Measurements from ENCODE around the gene CACNA2D3. TPM values are rescaled to one million over a fixed set of nuclear protein-coding genes. Genes with fewer than 3 reads are reported as not detected.

Gene CACNA2D3
- total RNA-seq, 1 donor, result 4.3 TPM

DNA sequence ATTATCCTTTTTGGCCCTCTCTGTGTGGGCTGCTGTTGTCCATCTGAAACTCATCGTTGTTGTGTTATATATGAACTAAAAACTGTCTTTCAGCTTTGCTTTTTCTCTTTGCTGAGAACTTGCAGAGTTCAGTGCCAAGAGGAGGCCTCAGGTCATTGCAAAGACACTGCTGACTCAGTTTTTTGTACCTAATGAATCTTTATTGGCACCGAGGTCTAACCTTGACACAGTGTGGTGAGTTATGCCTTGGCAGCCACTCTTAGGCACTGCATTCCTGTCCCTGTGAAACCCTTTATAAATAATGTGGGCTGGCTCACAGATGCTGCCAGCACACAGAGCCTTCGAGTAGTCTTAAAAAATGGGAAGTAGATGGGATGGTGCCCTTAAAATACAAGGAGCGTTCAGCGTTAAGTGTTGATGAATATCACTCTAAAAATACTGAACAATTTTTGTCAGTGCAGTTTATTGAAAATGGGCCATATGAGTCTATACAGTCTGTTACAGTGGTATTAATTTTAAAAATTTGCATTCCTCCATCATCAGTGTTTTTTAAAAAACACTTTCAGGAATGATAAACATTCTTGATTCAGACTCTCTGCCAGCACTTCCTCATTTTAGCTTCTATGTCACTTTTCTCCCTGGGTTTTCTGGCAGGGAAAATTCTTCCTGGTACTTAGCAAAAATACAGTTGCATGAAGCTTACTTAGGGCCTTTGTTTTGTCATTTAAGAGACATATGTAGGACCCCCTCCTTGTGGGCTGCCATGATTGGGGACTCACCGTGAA, 234.1 kb downstream of the CACNA2D3 start:
- no peak for DNase-seq (ENCODE audit: low read depth)
- H3K4me3 ChIP-seq (ENCODE audit: low read depth, low read length), result no peak overlapping the region
- TF ChIP-seq, protein P1, sequence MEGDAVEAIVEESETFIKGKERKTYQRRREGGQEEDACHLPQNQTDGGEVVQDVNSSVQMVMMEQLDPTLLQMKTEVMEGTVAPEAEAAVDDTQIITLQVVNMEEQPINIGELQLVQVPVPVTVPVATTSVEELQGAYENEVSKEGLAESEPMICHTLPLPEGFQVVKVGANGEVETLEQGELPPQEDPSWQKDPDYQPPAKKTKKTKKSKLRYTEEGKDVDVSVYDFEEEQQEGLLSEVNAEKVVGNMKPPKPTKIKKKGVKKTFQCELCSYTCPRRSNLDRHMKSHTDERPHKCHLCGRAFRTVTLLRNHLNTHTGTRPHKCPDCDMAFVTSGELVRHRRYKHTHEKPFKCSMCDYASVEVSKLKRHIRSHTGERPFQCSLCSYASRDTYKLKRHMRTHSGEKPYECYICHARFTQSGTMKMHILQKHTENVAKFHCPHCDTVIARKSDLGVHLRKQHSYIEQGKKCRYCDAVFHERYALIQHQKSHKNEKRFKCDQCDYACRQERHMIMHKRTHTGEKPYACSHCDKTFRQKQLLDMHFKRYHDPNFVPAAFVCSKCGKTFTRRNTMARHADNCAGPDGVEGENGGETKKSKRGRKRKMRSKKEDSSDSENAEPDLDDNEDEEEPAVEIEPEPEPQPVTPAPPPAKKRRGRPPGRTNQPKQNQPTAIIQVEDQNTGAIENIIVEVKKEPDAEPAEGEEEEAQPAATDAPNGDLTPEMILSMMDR (IDR thresholded peaks at IDR 0.05; ENCODE audit: insufficient read depth, low read depth, low read length), result no peak

DNA sequence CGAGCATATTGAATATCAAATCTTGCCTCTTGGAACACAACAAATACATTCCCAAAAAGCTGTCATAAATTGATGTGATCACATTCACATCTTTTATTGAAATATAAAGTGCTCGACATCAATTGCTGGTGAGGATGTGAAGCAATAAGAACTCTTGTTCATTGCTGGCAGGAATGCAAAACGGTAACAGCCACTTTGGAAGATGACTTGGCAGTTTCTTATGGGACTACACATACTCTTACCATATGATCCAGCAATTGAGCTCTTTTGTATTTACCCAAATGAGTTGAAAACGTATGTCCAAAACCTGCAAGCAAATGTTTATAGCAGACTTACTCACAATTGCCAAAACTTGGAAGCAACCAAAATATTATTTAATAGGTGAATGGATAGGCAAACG, 234.9 kb downstream of the CACNA2D3 start:
- DNase-seq (ENCODE audit: low read depth), result no peak
- TF ChIP-seq, protein P1 (IDR thresholded peaks at IDR 0.05; ENCODE audit: insufficient read depth, low read depth, low read length), result no peak
- H3K4me3 ChIP-seq (ENCODE audit: low read depth, low read length), result no peak overlapping the region

DNA sequence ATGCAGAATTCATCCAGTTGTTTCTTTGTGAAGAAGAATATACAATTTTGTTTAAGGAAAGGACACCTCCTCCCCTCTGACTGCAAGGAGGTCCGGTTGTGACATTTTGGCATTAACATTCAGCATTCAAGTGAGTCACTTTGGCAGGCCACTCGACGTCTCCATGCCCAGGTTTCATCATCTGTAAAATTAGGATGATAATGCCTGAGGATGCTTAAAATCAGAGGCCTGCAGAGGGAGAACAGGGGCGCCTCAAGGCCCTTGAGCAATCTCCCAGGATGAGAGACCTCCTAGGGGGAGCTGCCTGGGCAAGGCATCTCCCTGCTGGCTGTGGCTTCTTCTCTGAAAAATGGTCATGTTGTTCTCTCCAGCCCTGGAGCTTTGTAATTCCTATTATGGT, 236.0 kb downstream of the CACNA2D3 start:
- no peak for DNase-seq (ENCODE audit: low read depth)
- TF ChIP-seq, protein P1 (IDR thresholded peaks at IDR 0.05; ENCODE audit: insufficient read depth, low read depth, low read length), result no peak
- H3K4me3 ChIP-seq (ENCODE audit: low read depth, low read length), result no peak overlapping the region

- no peak overlapping the region for H3K4me3 ChIP-seq (ENCODE audit: low read depth, low read length)
- no peak for DNase-seq (ENCODE audit: low read depth)
- TF ChIP-seq, protein P1 (IDR thresholded peaks at IDR 0.05; ENCODE audit: insufficient read depth, low read depth, low read length), result no peak
Observed at GRCh38 chr3:54358969-54359694, 236.8 kb downstream of the CACNA2D3 start.

GRCh38 chr3:54360320-54360719, 238.0 kb downstream of the CACNA2D3 start:
- no peak for DNase-seq (ENCODE audit: low read depth)
- TF ChIP-seq, protein P1 (IDR thresholded peaks at IDR 0.05; ENCODE audit: insufficient read depth, low read depth, low read length), result no peak
- H3K4me3 ChIP-seq (ENCODE audit: low read depth, low read length), result no peak overlapping the region

- DNase-seq (ENCODE audit: low read depth), result no peak
Observed at GRCh38 chr3:54361746-54362283, 239.5 kb downstream of the CACNA2D3 start.

More at GRCh38 chr3:54361746-54362283, 239.5 kb downstream of the CACNA2D3 start:
- TF ChIP-seq, protein P1 (IDR thresholded peaks at IDR 0.05; ENCODE audit: insufficient read depth, low read depth, low read length), result no peak
- H3K4me3 ChIP-seq (ENCODE audit: low read depth, low read length), result no peak overlapping the region
